Medulla oblongata (tissue), 1 donor: Measurements from ENCODE around the gene ACADL.
A peak's percentile ranks its signal among the peaks of the same experiment; 100 is the strongest.

Experiments used
- DNase-seq: peaks from one replicate; pipeline ENCODE4 v3.0.0-alpha.2; 2015; ENCODE audit errors: extremely low spot score

The ACADL gene

GRCh38 chr2:210170446-210171303 is 54.6 kb downstream of the ACADL start:
- peak; percentile 98 for DNase-seq

GRCh38 chr2:210170196-210170445 is 55.1 kb downstream of the ACADL start:
- no peak for DNase-seq

GRCh38 chr2:210169516-210170195 is 55.6 kb downstream of the ACADL start:
- peak; percentile 58 for DNase-seq

- no peak for DNase-seq
These were observed 58.0 kb downstream of the ACADL start for GRCh38 chr2:210167227-210167626.

- DNase-seq: no peak
These were observed 62.7 kb downstream of the ACADL start for GRCh38 chr2:210162466-210163124.

GRCh38 chr2:210159059-210159458 is 66.2 kb downstream of the ACADL start:
- DNase-seq: no peak

- no peak for DNase-seq
These were observed 67.0 kb downstream of the ACADL start for GRCh38 chr2:210158236-210158635.

GRCh38 chr2:210157526-210157925 is 67.7 kb downstream of the ACADL start:
- no peak for DNase-seq

- DNase-seq: no peak
These were observed 77.6 kb downstream of the ACADL start for GRCh38 chr2:210147614-210148013.
